Measurements from ENCODE around the gene CLOCK. TPM values are rescaled to one million over a fixed set of nuclear protein-coding genes. Genes with fewer than 3 reads are reported as not detected.
A peak's percentile ranks its signal among the peaks of the same experiment; 100 is the strongest.

The CLOCK gene
- total and polyA plus RNA-seq, 12 donors = 6.9 to 37.0 (median 27.9) TPM

GRCh38 chr4:55568905-55569504 is 22.3 kb upstream of the CLOCK start:
- intact Hi-C loops (cut with DNase I) = no loop called here
- Histone ChIP-seq H3K27me3 (no peaks in the 10 kb centered on the region), H3K27ac (no peak overlapping the region), H3K4me3 (no peak overlapping the region), H3K36me3 (replicated peaks in 1 of 2) (no peaks in the 10 kb centered on the region), H3K9me3 (replicated peaks in 1 of 3) (no peaks in the 10 kb centered on the region), H3K4me1 (replicated peaks in 1 of 2) (no peaks in the 10 kb centered on the region)
- TF ChIP-seq POLR2A (IDR thresholded peaks at IDR 0.05) = no peak
- TF ChIP-seq, protein P1, sequence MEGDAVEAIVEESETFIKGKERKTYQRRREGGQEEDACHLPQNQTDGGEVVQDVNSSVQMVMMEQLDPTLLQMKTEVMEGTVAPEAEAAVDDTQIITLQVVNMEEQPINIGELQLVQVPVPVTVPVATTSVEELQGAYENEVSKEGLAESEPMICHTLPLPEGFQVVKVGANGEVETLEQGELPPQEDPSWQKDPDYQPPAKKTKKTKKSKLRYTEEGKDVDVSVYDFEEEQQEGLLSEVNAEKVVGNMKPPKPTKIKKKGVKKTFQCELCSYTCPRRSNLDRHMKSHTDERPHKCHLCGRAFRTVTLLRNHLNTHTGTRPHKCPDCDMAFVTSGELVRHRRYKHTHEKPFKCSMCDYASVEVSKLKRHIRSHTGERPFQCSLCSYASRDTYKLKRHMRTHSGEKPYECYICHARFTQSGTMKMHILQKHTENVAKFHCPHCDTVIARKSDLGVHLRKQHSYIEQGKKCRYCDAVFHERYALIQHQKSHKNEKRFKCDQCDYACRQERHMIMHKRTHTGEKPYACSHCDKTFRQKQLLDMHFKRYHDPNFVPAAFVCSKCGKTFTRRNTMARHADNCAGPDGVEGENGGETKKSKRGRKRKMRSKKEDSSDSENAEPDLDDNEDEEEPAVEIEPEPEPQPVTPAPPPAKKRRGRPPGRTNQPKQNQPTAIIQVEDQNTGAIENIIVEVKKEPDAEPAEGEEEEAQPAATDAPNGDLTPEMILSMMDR (IDR thresholded peaks at IDR 0.05) = no peak
- no peak for DNase-seq
- 79 to 87% (median 85%) methylated on average over 1 of the region's 1 CpG for WGBS, 4 donors

- Histone ChIP-seq H3K4me1 (replicated peaks in 1 of 2) (no peaks in the 10 kb centered on the region), H3K36me3 (replicated peaks in 1 of 2) (no peaks in the 10 kb centered on the region), H3K27ac (no peak overlapping the region), H3K4me3 (no peak overlapping the region), H3K9me3 (replicated peaks in 1 of 3) (no peaks in the 10 kb centered on the region), H3K27me3 (no peaks in the 10 kb centered on the region)
- no peak for DNase-seq
- intact Hi-C loops (cut with DNase I) = no loop called here
- TF ChIP-seq, protein P1 (IDR thresholded peaks at IDR 0.05) = no peak
- TF ChIP-seq POLR2A (IDR thresholded peaks at IDR 0.05) = no peak
- 84 to 88% (median 87%) methylated on average over 1 of the region's 1 CpG for WGBS, 4 donors
Measured at GRCh38 chr4:55561889-55562288, 15.2 kb upstream of the CLOCK start.

GRCh38 chr4:55560096-55560495 is 13.4 kb upstream of the CLOCK start:
- H3K4me3 ChIP-seq = no peak overlapping the region
- H3K27me3 ChIP-seq = no peaks in the 10 kb centered on the region
- no peak for DNase-seq
- H3K27ac ChIP-seq = no peak overlapping the region
- WGBS, 4 donors = 71 to 86% (median 79%) methylated on average over 3 of the region's 3 CpGs
- no peaks in the 10 kb centered on the region for H3K9me3 ChIP-seq (replicated peaks in 1 of 3)
- no peaks in the 10 kb centered on the region for H3K36me3 ChIP-seq (replicated peaks in 1 of 2)
- intact Hi-C loops (cut with DNase I) = no loop called here
- TF ChIP-seq, protein P1 (IDR thresholded peaks at IDR 0.05) = no peak
- TF ChIP-seq POLR2A (IDR thresholded peaks at IDR 0.05) = no peak
- no peaks in the 10 kb centered on the region for H3K4me1 ChIP-seq (replicated peaks in 1 of 2)

DNA sequence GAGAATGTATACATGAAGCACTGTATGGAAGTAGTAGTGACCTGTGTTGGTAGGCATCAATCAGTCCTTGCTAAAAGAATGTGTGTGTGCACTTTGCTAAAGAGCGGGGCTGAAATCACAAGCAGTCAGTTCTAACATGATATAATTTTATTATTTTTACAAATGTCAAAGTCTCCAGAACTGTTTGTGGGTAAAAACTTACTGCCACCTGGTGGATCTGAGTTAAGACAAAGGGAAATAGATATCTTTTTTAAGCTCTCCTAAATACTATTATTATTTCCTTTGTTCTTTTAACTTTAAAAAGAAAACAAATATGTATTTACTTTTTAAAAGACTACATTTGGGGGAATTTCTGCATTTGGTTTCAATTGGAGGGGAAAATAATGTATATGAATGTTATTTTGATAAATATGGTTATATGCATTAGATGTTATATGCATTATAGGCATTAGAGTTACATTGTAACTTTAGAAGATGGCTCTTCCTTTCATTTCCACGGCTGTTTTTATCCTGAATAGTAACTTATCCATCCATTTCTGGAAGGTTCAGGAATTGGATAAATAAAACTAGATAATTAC is 7.8 kb upstream of the CLOCK start:
- no peaks in the 10 kb centered on the region for H3K36me3 ChIP-seq (replicated peaks in 1 of 2)
- intact Hi-C loops (cut with DNase I) = no loop called here
- no peak overlapping the region for H3K27ac ChIP-seq
- H3K27me3 ChIP-seq = no peaks in the 10 kb centered on the region
- 24 to 32% (median 31%) methylated on average over 2 of the region's 2 CpGs for WGBS, 4 donors
- peaks cover 0 to 5% of the 10 kb centered on the region in 2 donors for H3K4me1 ChIP-seq (replicated peaks in 1 of 2)
- TF ChIP-seq, protein P1 (IDR thresholded peaks at IDR 0.05) = peak; percentile 27 to 70 (median 56)
- TF ChIP-seq POLR2A (IDR thresholded peaks at IDR 0.05) = no peak
- H3K4me3 ChIP-seq = no peak overlapping the region
- H3K9me3 ChIP-seq (replicated peaks in 1 of 3) = no peaks in the 10 kb centered on the region
- peak in 2 of 7 donors; percentile 5 to 9 for DNase-seq

All from adrenal gland (tissue), 12 donors.